HG03025 (cell line): ENCODE results near the gene WSCD1.

Experiments used
- ATAC-seq: cut with Tn5 transposase; IDR thresholded peaks from one replicate; pipeline ENCODE4 v1.9.1; 2021; ENCODE audit warnings: mild to moderate bottlenecking, moderate library complexity; ENCODE audit not compliant: unreplicated experiment, low FRiP score

Gene WSCD1

GRCh38 chr17:6147042-6147441, 76.9 kb downstream of the WSCD1 start:
- ATAC-seq: no peak

GRCh38 chr17:6153375-6153774, 83.2 kb downstream of the WSCD1 start:
- no peak for ATAC-seq

GRCh38 chr17:6157716-6158115, 87.5 kb downstream of the WSCD1 start:
- ATAC-seq: no peak

GRCh38 chr17:6159541-6160231, 89.5 kb downstream of the WSCD1 start:
- no peak for ATAC-seq

- ATAC-seq: no peak
Observed at GRCh38 chr17:6160232-6160555, 90.0 kb downstream of the WSCD1 start.

- no peak for ATAC-seq
Observed at GRCh38 chr17:6160911-6161855, 91.0 kb downstream of the WSCD1 start.

- no peak for ATAC-seq
Observed at GRCh38 chr17:6162216-6162615, 92.0 kb downstream of the WSCD1 start.

- no peak for ATAC-seq
Observed at GRCh38 chr17:6162892-6163291, 92.7 kb downstream of the WSCD1 start.

- ATAC-seq: no peak
Observed at GRCh38 chr17:6163612-6164333, 93.6 kb downstream of the WSCD1 start.

GRCh38 chr17:6164996-6165395, 94.8 kb downstream of the WSCD1 start:
- no peak for ATAC-seq

- no peak for ATAC-seq
Observed at GRCh38 chr17:6165806-6166205, 95.6 kb downstream of the WSCD1 start.

GRCh38 chr17:6166492-6167179, 96.5 kb downstream of the WSCD1 start:
- ATAC-seq: no peak

- ATAC-seq: no peak
Observed at GRCh38 chr17:6168296-6168695, 98.1 kb downstream of the WSCD1 start.

GRCh38 chr17:6170349-6170748, 100.2 kb downstream of the WSCD1 start:
- no peak for ATAC-seq

GRCh38 chr17:6172642-6173330, 102.6 kb downstream of the WSCD1 start:
- ATAC-seq: no peak

- ATAC-seq: no peak
Observed at GRCh38 chr17:6173653-6174052, 103.5 kb downstream of the WSCD1 start.
